ENCODE measurements around the gene SCN10A.

The SCN10A gene

GRCh38 chr3:38793721-38794120 is 22.3 kb downstream of the SCN10A start:
- no peak for TF ChIP-seq CTCF (IDR thresholded peaks at IDR 0.05; ENCODE audit: extremely low read depth, missing control alignments)
- no peak for DNase-seq (ENCODE audit: low spot score)

GRCh38 chr3:38792983-38793382 is 23.0 kb downstream of the SCN10A start:
- TF ChIP-seq CTCF (IDR thresholded peaks at IDR 0.05; ENCODE audit: extremely low read depth, missing control alignments) = no peak
- no peak for DNase-seq (ENCODE audit: low spot score)

- no peak for DNase-seq (ENCODE audit: low spot score)
- TF ChIP-seq CTCF (IDR thresholded peaks at IDR 0.05; ENCODE audit: extremely low read depth, missing control alignments) = no peak
Observed at GRCh38 chr3:38782148-38782547, 33.9 kb downstream of the SCN10A start.

GRCh38 chr3:38773528-38773927 is 42.5 kb downstream of the SCN10A start:
- no peak for TF ChIP-seq CTCF (IDR thresholded peaks at IDR 0.05; ENCODE audit: extremely low read depth, missing control alignments)
- DNase-seq (ENCODE audit: low spot score) = no peak

- no peak for DNase-seq (ENCODE audit: low spot score)
- TF ChIP-seq CTCF (IDR thresholded peaks at IDR 0.05; ENCODE audit: extremely low read depth, missing control alignments) = no peak
Observed at GRCh38 chr3:38763569-38763968, 52.4 kb downstream of the SCN10A start.

- TF ChIP-seq CTCF (IDR thresholded peaks at IDR 0.05; ENCODE audit: extremely low read depth, missing control alignments) = no peak
- DNase-seq (ENCODE audit: low spot score) = no peak
Observed at GRCh38 chr3:38758557-38758956, 57.5 kb downstream of the SCN10A start.

GRCh38 chr3:38757721-38758120 is 58.3 kb downstream of the SCN10A start:
- TF ChIP-seq CTCF (IDR thresholded peaks at IDR 0.05; ENCODE audit: extremely low read depth, missing control alignments) = no peak

More at GRCh38 chr3:38757721-38758120, 58.3 kb downstream of the SCN10A start:
- no peak for DNase-seq (ENCODE audit: low spot score)
